Neural cell (in vitro differentiated cells): ENCODE results near the gene PHF12. TPM values are rescaled to one million over a fixed set of nuclear protein-coding genes. Genes with fewer than 3 reads are reported as not detected.

ENCODE experiments used
- H2AFZ ChIP-seq: fragments of 200-600, 300-800 bp; sonication (generic), shearing (Covaris generic); 2 replicates; pipeline ENCODE4 v1.6.0; 2014; ENCODE audit warnings: low read depth, mild to moderate bottlenecking, antibody characterized with exemption, low read length, moderate library complexity
- H3F3A ChIP-seq: fragments of 200-600 bp; shearing (Covaris generic); 2 replicates; pipeline ENCODE4 v1.6.1; 2016; ENCODE audit warnings: mild to moderate bottlenecking, moderate library complexity, mixed read lengths, antibody characterized with exemption, low read length; ENCODE audit not compliant: insufficient read depth, poor library complexity, severe bottlenecking
- H3K27ac ChIP-seq: fragments of 200-600, 300-800 bp; sonication (generic), shearing (Covaris generic); 2 replicates; pipeline ENCODE4 v1.5.1; 2014; ENCODE audit warnings: mild to moderate bottlenecking, low read length, moderate library complexity
- H3K27me3 ChIP-seq: fragments of 300-800, 200-600 bp; sonication (generic), shearing (Covaris generic); 2 replicates; pipeline ENCODE4 v1.6.0; 2014; ENCODE audit warnings: mild to moderate bottlenecking, low read depth, low read length, moderate library complexity; ENCODE audit not compliant: insufficient read depth
- H3K36me3 ChIP-seq: fragments of 300-800, 200-600 bp; sonication (generic), shearing (Covaris generic); 2 replicates; pipeline ENCODE4 v1.5.1; 2014; ENCODE audit warnings: mild to moderate bottlenecking, antibody characterized with exemption, low read length, moderate library complexity; ENCODE audit not compliant: insufficient read depth
- H3K4me2 ChIP-seq: fragments of 300-800, 200-600 bp; sonication (generic), shearing (Covaris generic); 2 replicates; pipeline ENCODE4 v1.6.0; 2014; ENCODE audit warnings: mild to moderate bottlenecking, low read length
- H3K4me3 ChIP-seq: fragments of 300-800, 200-600 bp; sonication (generic), shearing (Covaris generic); 2 replicates; pipeline ENCODE4 v1.5.1; 2014; ENCODE audit warnings: mild to moderate bottlenecking, low read length, moderate library complexity
- H3K79me2 ChIP-seq: fragments of 200-600 bp; shearing (Covaris generic); replicated peaks from 2 replicates; pipeline ENCODE4 v1.6.0; 2014; ENCODE audit warnings: mild to moderate bottlenecking, low read length, moderate library complexity; ENCODE audit not compliant: insufficient read depth
- H3K9ac ChIP-seq: fragments of 300-800, 200-600 bp; sonication (generic), shearing (Covaris generic); 2 replicates; pipeline ENCODE4 v1.6.1; 2016; ENCODE audit warnings: mild to moderate bottlenecking, low read length, mixed read lengths
- H3K9me2 ChIP-seq: fragments of 200-600 bp; shearing (Covaris generic); 2 replicates; pipeline ENCODE4 v1.6.1; 2016; ENCODE audit warnings: mild to moderate bottlenecking, low read length, mixed read lengths; ENCODE audit not compliant: insufficient read depth
- H3K9me3 ChIP-seq: fragments of 200-600, 300-800 bp; sonication (generic), shearing (Covaris generic); 2 replicates; pipeline ENCODE4 v1.6.1; 2016; ENCODE audit warnings: mild to moderate bottlenecking, mixed run types, low read length, moderate library complexity, mixed read lengths
- H4K20me1 ChIP-seq: fragments of 200-600 bp; shearing (Covaris generic); 2 replicates; pipeline ENCODE4 v1.6.1; 2016; ENCODE audit warnings: mild to moderate bottlenecking, mixed run types; ENCODE audit not compliant: insufficient read depth
- EP300 ChIP-seq: fragments of 450-650 bp; conservative IDR thresholded peaks from 2 replicates; pipeline ENCODE4 v1.6.1; 2014; ENCODE audit warnings: antibody characterized with exemption, mild to moderate bottlenecking, moderate library complexity; ENCODE audit not compliant: poor library complexity, severe bottlenecking
- EZH2 ChIP-seq: fragments of 200-600, 300-800 bp; shearing (Covaris generic), sonication (generic); IDR thresholded peaks from 2 replicates; pipeline ENCODE4 v1.6.1; 2014; ENCODE audit warnings: antibody characterized with exemption, low read length, borderline replicate concordance, mild to moderate bottlenecking; ENCODE audit not compliant: insufficient read depth, poor library complexity, severe bottlenecking
- MXI1 ChIP-seq: fragments of 450-650 bp; conservative IDR thresholded peaks from 2 replicates; pipeline ENCODE4 v1.6.1; 2014; ENCODE audit warnings: antibody characterized with exemption, mild to moderate bottlenecking; ENCODE audit not compliant: poor library complexity, severe bottlenecking
- POLR2AphosphoS5 ChIP-seq: IDR thresholded peaks from 2 replicates; pipeline ENCODE4 v1.6.1; 2012
- RAD21 ChIP-seq: fragments of 450-650 bp; conservative IDR thresholded peaks from 2 replicates; pipeline ENCODE4 v1.6.1; 2014; ENCODE audit warnings: antibody characterized with exemption, mild to moderate bottlenecking, moderate library complexity
- SMC3 ChIP-seq: fragments of 450-650 bp; conservative IDR thresholded peaks from 2 replicates; pipeline ENCODE4 v1.6.1; 2014; ENCODE audit warnings: antibody characterized with exemption, mild to moderate bottlenecking, moderate library complexity; ENCODE audit not compliant: poor library complexity
- TAF1 ChIP-seq: IDR thresholded peaks from 2 replicates; pipeline ENCODE4 v1.6.1; 2012; ENCODE audit warnings: low read depth
- polyA plus RNA-seq: library from polyadenylated mRNA; depleted of rRNA; stranded (reverse); fragments of >200 nt; gene quantifications from 2 replicates; pipeline ENCODE4 v1.2.3, GENCODE V29; 2014
- TF ChIP-seq, protein P1 (sequence below): fragments of 450-650 bp; IDR thresholded peaks from 2 replicates; pipeline ENCODE4 v1.5.1; 2014; ENCODE audit warnings: antibody characterized with exemption, mild to moderate bottlenecking, moderate library complexity; ENCODE audit not compliant: poor library complexity, severe bottlenecking
- TF ChIP-seq, protein P2 (sequence below): IDR thresholded peaks from 2 replicates; pipeline ENCODE4 v1.6.1; 2012; ENCODE audit warnings: borderline replicate concordance

Gene PHF12
- polyA plus RNA-seq, 1 donor from 2014 or later = 10.4 TPM

DNA sequence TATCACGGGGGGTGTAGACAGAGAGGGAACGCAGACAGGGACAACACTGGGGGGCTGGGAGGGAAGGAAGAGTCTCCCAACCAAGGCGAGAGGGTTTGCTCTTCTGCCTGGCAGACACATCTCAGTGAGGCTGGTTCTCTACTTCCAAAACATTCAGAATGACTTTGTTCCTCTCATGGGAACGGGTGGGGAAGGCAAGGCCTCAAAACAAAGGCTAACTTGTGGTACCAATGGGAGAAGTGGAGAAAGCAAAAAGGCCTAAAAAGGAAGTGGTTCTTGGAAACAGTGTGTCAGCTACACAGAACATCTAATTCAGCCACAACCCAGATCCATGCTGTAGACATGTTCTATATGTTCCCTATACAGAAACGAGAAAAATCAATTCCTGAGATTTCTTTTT is 61.3 kb downstream of the PHF12 start:
- no peak overlapping the region for H3K4me2 ChIP-seq
- H2AFZ ChIP-seq = no peak overlapping the region
- no peak overlapping the region for H3K27ac ChIP-seq
- H3K79me2 ChIP-seq = peaks cover 5% of the 10 kb centered on the region
- no peaks in the 10 kb centered on the region for H3K9me3 ChIP-seq
- no peak for TF ChIP-seq EP300
- no peak for TF ChIP-seq SMC3
- TF ChIP-seq, protein P1, sequence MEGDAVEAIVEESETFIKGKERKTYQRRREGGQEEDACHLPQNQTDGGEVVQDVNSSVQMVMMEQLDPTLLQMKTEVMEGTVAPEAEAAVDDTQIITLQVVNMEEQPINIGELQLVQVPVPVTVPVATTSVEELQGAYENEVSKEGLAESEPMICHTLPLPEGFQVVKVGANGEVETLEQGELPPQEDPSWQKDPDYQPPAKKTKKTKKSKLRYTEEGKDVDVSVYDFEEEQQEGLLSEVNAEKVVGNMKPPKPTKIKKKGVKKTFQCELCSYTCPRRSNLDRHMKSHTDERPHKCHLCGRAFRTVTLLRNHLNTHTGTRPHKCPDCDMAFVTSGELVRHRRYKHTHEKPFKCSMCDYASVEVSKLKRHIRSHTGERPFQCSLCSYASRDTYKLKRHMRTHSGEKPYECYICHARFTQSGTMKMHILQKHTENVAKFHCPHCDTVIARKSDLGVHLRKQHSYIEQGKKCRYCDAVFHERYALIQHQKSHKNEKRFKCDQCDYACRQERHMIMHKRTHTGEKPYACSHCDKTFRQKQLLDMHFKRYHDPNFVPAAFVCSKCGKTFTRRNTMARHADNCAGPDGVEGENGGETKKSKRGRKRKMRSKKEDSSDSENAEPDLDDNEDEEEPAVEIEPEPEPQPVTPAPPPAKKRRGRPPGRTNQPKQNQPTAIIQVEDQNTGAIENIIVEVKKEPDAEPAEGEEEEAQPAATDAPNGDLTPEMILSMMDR = no peak
- no peak for TF ChIP-seq TAF1
- no peak for TF ChIP-seq POLR2AphosphoS5
- TF ChIP-seq MXI1 = no peak
- no peak for TF ChIP-seq EZH2
- TF ChIP-seq RAD21 = no peak
- TF ChIP-seq, protein P2, sequence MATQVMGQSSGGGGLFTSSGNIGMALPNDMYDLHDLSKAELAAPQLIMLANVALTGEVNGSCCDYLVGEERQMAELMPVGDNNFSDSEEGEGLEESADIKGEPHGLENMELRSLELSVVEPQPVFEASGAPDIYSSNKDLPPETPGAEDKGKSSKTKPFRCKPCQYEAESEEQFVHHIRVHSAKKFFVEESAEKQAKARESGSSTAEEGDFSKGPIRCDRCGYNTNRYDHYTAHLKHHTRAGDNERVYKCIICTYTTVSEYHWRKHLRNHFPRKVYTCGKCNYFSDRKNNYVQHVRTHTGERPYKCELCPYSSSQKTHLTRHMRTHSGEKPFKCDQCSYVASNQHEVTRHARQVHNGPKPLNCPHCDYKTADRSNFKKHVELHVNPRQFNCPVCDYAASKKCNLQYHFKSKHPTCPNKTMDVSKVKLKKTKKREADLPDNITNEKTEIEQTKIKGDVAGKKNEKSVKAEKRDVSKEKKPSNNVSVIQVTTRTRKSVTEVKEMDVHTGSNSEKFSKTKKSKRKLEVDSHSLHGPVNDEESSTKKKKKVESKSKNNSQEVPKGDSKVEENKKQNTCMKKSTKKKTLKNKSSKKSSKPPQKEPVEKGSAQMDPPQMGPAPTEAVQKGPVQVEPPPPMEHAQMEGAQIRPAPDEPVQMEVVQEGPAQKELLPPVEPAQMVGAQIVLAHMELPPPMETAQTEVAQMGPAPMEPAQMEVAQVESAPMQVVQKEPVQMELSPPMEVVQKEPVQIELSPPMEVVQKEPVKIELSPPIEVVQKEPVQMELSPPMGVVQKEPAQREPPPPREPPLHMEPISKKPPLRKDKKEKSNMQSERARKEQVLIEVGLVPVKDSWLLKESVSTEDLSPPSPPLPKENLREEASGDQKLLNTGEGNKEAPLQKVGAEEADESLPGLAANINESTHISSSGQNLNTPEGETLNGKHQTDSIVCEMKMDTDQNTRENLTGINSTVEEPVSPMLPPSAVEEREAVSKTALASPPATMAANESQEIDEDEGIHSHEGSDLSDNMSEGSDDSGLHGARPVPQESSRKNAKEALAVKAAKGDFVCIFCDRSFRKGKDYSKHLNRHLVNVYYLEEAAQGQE = no peak
- no peaks in the 10 kb centered on the region for H3K27me3 ChIP-seq
- no peaks in the 10 kb centered on the region for H3K9me2 ChIP-seq
- H3F3A ChIP-seq = no peaks in the 10 kb centered on the region
- no peaks in the 10 kb centered on the region for H3K36me3 ChIP-seq
- no peak overlapping the region for H3K9ac ChIP-seq
- no peaks in the 10 kb centered on the region for H4K20me1 ChIP-seq
- H3K4me3 ChIP-seq = no peak overlapping the region

DNA sequence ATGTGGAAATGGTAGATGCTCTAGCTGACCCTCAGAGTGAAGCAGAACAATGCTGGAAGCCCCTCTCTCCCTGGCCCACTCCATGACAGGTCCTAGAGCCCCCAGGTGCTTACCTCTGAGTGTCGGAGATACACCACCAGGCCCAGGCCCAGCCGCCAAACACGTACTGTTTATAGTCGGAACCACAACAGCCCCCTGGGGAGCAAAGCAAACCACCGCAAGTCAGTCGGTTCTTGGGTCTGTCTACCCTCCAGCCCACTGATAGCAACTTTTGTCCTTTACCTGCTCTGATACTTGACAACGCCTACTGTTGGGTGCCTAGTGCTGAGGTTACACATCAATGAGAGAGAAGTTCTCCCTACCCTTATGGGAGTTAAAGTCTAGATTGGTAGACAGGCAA is 62.5 kb downstream of the PHF12 start:
- Histone ChIP-seq H3K9ac (no peak overlapping the region), H2AFZ (no peak overlapping the region), H3K9me3 (no peaks in the 10 kb centered on the region), H3K27ac (no peak overlapping the region), H3F3A (no peaks in the 10 kb centered on the region), H3K4me3 (no peak overlapping the region), H3K4me2 (no peak overlapping the region), H3K79me2 (no peaks in the 10 kb centered on the region), H3K27me3 (no peaks in the 10 kb centered on the region), H3K9me2 (no peaks in the 10 kb centered on the region), H4K20me1 (no peaks in the 10 kb centered on the region), H3K36me3 (no peaks in the 10 kb centered on the region)
- TF ChIP-seq EZH2 = no peak
- no peak for TF ChIP-seq POLR2AphosphoS5
- TF ChIP-seq EP300 = no peak
- TF ChIP-seq, protein P1 = no peak
- TF ChIP-seq RAD21 = no peak
- no peak for TF ChIP-seq TAF1
- no peak for TF ChIP-seq SMC3
- no peak for TF ChIP-seq MXI1
- TF ChIP-seq, protein P2 = no peak
